Naive thymus-derived CD8-positive, alpha-beta T cell (primary cell): Measurements from ENCODE around the gene NDUFAF2. TPM values are rescaled to one million over a fixed set of nuclear protein-coding genes. Genes with fewer than 3 reads are reported as not detected.
"Not testable (repeated sequence)": the region's sequence is repeated elsewhere in the genome, so short reads cannot be mapped to it uniquely, and the experiment has no call there.

Experiments used
- ATAC-seq, 2 donors: fragments of 150-1000 bp; cut with Tn5 transposase in 1 of 2; sonication (Bioruptor Pico), chemical (Tn5 transposase) in 1 of 2; 1 replicate in 1 of 2; 2 replicates in 1 of 2; pipeline ENCODE4 v1.10.0; 2021; ENCODE audit warnings: mild to moderate bottlenecking in 2 of 2, moderate library complexity in 2 of 2
- POLR2A ChIA-PET: fragments of 350-600 bp; sonication (Branson Sonifier 250); formaldehyde crosslinking; loops from one replicate; lab custom pipeline; 2021; ENCODE audit warnings: antibody characterized with exemption; lab: Charles Lee
- DNase-seq, 10 donors: peaks; one replicate each; pipeline versions ENCODE4 v3.0.0 to v3.0.0-alpha.2; 2020 to 2022
- H3K27ac Mint-ChIP-seq, 10 donors: one replicate each; pipeline ENCODE4 v1.8.0; 2020 to 2022; ENCODE audit warnings: mild to moderate bottlenecking in 10 of 10, mixed read lengths in 10 of 10, moderate library complexity in 4 of 10, inconsistent platforms in 1 of 10
- H3K27me3 Mint-ChIP-seq, 5 donors: one replicate each; pipeline ENCODE4 v1.8.0; 2021 to 2022; ENCODE audit warnings: mixed read lengths in 5 of 5
- H3K36me3 Mint-ChIP-seq, 3 donors: one replicate each; pipeline ENCODE4 v1.8.0; 2020 to 2022; ENCODE audit warnings: mixed read lengths in 3 of 3, mild to moderate bottlenecking in 2 of 3, inconsistent platforms in 1 of 3
- H3K4me1 Mint-ChIP-seq, 4 donors: one replicate each; pipeline ENCODE4 v1.8.0; 2021 to 2022; ENCODE audit warnings: mixed read lengths in 4 of 4
- H3K4me3 Mint-ChIP-seq, 10 donors: one replicate each; pipeline ENCODE4 v1.8.0; 2020 to 2022; ENCODE audit warnings: mild to moderate bottlenecking in 10 of 10, mixed read lengths in 10 of 10, moderate library complexity in 6 of 10, inconsistent platforms in 1 of 10
- H3K9me3 Mint-ChIP-seq, 9 donors: one replicate each; pipeline ENCODE4 v1.8.0; 2020 to 2022; ENCODE audit warnings: mixed read lengths in 9 of 9, mild to moderate bottlenecking in 3 of 9, inconsistent platforms in 1 of 9, moderate library complexity in 1 of 9
- polyA plus RNA-seq, 3 donors: library from polyadenylated mRNA; unstranded; fragments of 300-500 nt; fragmentation: Illumina TruSeq; gene quantifications; one replicate each; pipeline ENCODE4 v1.2.3, GENCODE V29; 2021
- total RNA-seq, 8 experiments: library from RNA in 2 of 8; stranded (reverse) in 2 of 8; gene quantifications; one replicate each; pipeline ENCODE4 v1.2.3 and lab custom pipeline; 2021 to 2026

NDUFAF2 gene
- total and polyA plus RNA-seq, 5 experiments from 2014 or later: 19.5 to 43.9 (median 30.3) TPM

DNA sequence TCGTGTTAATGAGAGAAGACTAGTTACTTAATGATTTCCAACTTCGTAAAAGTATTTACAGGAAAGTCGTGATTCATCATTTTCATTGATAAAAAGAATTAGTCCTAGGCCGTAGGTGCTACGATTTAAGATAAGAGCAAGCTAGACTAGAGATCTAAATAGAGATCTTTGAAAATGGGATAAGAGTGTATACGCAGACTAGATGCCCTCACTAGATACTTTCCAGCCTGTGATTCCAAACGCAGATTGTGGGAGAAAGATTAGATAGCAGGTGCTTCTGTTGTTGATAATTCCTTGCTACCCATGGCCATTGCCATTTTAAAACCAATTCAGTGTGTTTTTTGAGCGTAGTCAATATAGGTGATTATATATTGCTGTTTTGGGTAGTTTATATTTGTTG lies 223.9 kb downstream of the NDUFAF2 start:
- no peak for DNase-seq
- peaks cover 0 to 4% (median 0%) of the 10 kb centered on the region in 9 donors for H3K9me3 Mint-ChIP-seq
- H3K4me1 Mint-ChIP-seq: peaks cover 0 to 3% (median 0%) of the 10 kb centered on the region in 4 donors
- ATAC-seq: no peak
- no peak overlapping the region for H3K4me3 Mint-ChIP-seq
- no peak overlapping the region for H3K27ac Mint-ChIP-seq
- no peaks in the 10 kb centered on the region for H3K36me3 Mint-ChIP-seq
- no peaks in the 10 kb centered on the region for H3K27me3 Mint-ChIP-seq
- POLR2A ChIA-PET: no interaction called here

DNA sequence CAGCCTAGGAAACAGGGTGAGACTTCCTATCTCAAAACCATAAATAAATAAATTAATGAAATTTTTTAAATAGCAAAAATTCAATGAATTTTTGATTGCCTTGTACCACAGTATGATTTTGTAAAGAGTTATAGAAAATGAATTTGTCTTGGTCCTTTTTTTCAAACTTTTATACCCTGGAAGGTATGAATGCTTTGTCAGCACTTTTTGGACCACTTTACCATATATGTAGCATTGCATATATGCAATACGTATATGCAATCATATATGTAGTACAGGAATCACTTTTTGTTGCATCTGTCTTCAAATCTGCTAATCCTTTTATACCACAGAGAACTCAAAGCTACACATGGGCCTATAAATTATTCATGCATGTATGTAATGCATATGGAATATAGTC lies 226.5 kb downstream of the NDUFAF2 start:
- Mint-ChIP-seq H3K9me3 (no peaks in the 10 kb centered on the region), H3K27ac (no peak overlapping the region), H3K4me1 (no peaks in the 10 kb centered on the region), H3K4me3 (no peak overlapping the region), H3K27me3 (peaks cover 0 to 1% (median 0%) of the 10 kb centered on the region in 5 donors), H3K36me3 (no peaks in the 10 kb centered on the region)
- POLR2A ChIA-PET: no interaction called here
- ATAC-seq: no peak
- no peak for DNase-seq

DNA sequence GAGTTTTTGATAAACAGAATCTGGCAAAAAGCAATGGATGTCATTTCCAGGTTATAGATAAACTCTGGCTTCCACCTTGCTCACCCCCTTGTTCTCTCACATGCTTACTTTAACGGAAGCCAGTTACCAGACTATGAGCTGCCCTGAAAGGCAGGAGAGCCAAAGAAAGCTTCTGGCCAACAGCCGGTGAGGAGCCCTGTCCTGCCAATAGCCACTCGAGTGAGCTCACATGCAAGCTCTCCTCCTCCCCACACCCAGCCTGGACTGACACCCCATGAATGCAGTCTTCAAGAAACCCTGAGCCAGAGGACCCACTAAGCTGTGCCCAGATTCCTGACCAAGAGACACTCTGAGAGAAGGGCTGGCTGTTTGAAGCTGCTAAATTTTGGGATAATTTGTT lies 231.6 kb downstream of the NDUFAF2 start:
- no peak overlapping the region for H3K27ac Mint-ChIP-seq
- H3K4me1 Mint-ChIP-seq: peaks cover 0 to 13% (median 0%) of the 10 kb centered on the region in 4 donors
- ATAC-seq: no peak
- no peak for DNase-seq
- no peaks in the 10 kb centered on the region for H3K9me3 Mint-ChIP-seq
- H3K4me3 Mint-ChIP-seq: no peak overlapping the region
- POLR2A ChIA-PET: no interaction called here
- H3K27me3 Mint-ChIP-seq: peaks cover 0 to 18% (median 1%) of the 10 kb centered on the region in 5 donors
- peaks cover 0 to 6% (median 0%) of the 10 kb centered on the region in 3 donors for H3K36me3 Mint-ChIP-seq

DNA sequence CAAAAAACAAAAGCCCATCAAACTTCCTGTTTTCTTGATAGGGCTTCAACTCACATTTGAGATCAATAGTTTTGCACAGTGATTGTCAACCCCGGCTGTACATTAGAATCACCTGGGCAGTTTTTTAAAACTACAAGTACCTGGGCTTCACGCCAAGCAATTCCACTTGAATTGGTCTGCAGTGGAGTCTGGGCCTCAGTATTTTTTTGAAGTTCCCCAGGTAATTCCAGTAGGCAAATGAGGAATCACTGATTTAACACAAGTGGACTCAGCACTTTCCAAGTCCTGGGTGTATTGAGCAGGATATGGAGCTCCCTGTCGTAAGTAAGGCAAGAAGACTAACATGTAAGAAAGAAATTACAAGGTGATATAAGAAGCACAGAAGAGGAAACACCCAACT lies 232.1 kb downstream of the NDUFAF2 start:
- no peak overlapping the region for H3K4me3 Mint-ChIP-seq

DNA sequence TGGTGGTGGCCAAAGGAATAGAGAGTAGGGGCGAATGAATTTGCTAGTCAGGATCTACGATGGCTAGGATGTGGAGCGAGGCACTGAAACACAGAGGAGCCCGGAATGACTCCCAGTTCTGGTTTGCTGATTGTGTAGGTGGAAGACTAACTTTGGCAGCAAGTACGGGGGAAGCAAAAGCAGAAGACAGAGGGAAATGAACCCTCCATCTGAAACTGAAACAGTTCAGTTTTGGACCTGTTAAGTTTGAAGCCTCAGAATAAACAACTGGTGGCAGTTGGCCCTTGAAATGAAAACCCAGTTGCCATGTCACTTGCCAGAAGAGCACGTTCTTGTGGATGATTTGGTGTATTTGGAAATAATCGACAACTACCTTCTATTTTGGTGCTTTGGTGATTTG lies 232.7 kb downstream of the NDUFAF2 start:
- Mint-ChIP-seq H3K27me3 (peaks cover 0 to 18% (median 1%) of the 10 kb centered on the region in 5 donors), H3K4me3 (no peak overlapping the region), H3K9me3 (no peaks in the 10 kb centered on the region), H3K4me1 (peaks cover 0 to 13% (median 4%) of the 10 kb centered on the region in 4 donors), H3K36me3 (peaks cover 0 to 6% (median 0%) of the 10 kb centered on the region in 3 donors), H3K27ac (peak overlapping the region in 1 of 10 donors; percentile 9)
- DNase-seq (no peak), ATAC-seq (no peak)
- POLR2A ChIA-PET: no interaction called here

More for the DNA sequence above, 232.1 kb downstream of the NDUFAF2 start:
- ATAC-seq (no peak), DNase-seq (no peak)
- peaks cover 0 to 18% (median 1%) of the 10 kb centered on the region in 5 donors for H3K27me3 Mint-ChIP-seq
- POLR2A ChIA-PET: no interaction called here
- H3K27ac Mint-ChIP-seq: peak overlapping the region in 1 of 10 donors; percentile 9
- H3K36me3 Mint-ChIP-seq: peaks cover 0 to 6% (median 0%) of the 10 kb centered on the region in 3 donors
- H3K9me3 Mint-ChIP-seq: no peaks in the 10 kb centered on the region
- H3K4me1 Mint-ChIP-seq: peaks cover 0 to 13% (median 0%) of the 10 kb centered on the region in 4 donors

DNA sequence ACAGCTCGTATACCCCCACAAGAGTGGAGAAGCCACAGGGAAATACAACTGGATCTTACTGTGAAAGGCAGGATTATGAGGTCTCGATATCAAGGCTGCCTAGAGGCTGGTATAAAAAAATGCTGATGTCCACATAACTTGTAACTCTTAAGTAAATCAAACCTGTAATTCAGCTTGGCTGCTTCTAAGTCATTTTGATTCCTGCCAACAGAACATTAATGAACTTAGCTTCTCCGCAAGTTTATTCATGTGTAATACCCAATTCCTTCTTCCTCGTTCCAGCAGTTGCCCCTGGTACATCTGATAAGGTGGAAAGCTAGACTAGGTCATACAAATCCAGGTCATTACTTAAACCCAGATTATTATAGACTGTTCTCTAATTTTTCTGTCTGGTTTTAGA lies 233.7 kb downstream of the NDUFAF2 start:
- H3K4me1 Mint-ChIP-seq: peaks cover 0 to 13% (median 6%) of the 10 kb centered on the region in 4 donors
- H3K4me3 Mint-ChIP-seq: no peak overlapping the region
- peaks cover 0 to 6% (median 0%) of the 10 kb centered on the region in 3 donors for H3K36me3 Mint-ChIP-seq
- POLR2A ChIA-PET: no interaction called here
- peaks cover 0 to 18% (median 1%) of the 10 kb centered on the region in 5 donors for H3K27me3 Mint-ChIP-seq
- no peaks in the 10 kb centered on the region for H3K9me3 Mint-ChIP-seq
- no peak for DNase-seq
- no peak overlapping the region for H3K27ac Mint-ChIP-seq
- no peak for ATAC-seq

DNA sequence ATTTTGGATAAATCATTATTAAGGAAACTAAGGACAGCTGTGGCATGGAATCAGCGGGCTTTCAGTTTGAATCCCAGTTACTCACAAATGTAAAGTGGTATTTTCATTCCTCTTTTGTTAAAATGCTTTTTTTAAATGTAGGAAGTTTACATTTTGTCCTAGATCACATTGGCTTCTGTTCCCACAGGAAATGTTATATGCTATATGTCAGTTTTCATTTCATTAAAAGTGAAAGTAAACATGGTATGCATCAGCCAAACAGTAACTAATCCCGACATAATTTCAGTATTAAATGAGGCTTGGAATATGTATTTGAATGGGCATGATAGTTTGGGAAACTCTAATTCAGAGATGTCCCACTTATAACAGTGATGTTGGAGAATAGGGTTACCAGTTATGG lies 235.9 kb downstream of the NDUFAF2 start:
- no peaks in the 10 kb centered on the region for H3K9me3 Mint-ChIP-seq
- ATAC-seq: no peak
- H3K36me3 Mint-ChIP-seq: peaks cover 0 to 6% (median 0%) of the 10 kb centered on the region in 3 donors
- POLR2A ChIA-PET: no interaction called here
- H3K27me3 Mint-ChIP-seq: peaks cover 0 to 18% (median 1%) of the 10 kb centered on the region in 5 donors
- peaks cover 0 to 13% (median 6%) of the 10 kb centered on the region in 4 donors for H3K4me1 Mint-ChIP-seq
- DNase-seq: no peak
- no peak overlapping the region for H3K4me3 Mint-ChIP-seq
- H3K27ac Mint-ChIP-seq: no peak overlapping the region

DNA sequence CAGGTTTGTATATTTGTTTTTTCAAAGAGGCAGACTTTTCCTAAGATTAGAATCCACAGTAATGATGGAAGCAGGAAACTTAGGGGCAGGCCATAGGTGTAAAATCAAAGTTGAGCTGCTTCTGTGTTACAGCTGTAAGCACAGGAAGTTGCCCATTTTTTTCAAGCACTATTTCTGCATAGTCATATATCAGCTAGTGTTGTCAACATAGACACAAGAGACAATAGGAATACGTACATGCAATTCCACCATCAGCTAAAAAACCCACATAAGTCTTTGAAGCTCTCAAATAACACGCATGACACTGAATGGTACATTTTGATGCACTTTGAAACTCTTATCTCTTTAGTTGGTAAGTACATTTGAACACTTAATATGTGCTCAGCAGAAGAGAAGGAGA lies 237.4 kb downstream of the NDUFAF2 start:
- DNase-seq: peak in 2 of 10 donors; percentile 18 to 27
- Mint-ChIP-seq H3K9me3 (peaks cover 0 to 8% (median 0%) of the 10 kb centered on the region in 9 donors), H3K27me3 (peaks cover 0 to 18% (median 5%) of the 10 kb centered on the region in 5 donors), H3K27ac (no peak overlapping the region), H3K4me1 (peaks cover 0 to 11% (median 6%) of the 10 kb centered on the region in 4 donors), H3K4me3 (no peak overlapping the region), H3K36me3 (peaks cover 0 to 8% (median 5%) of the 10 kb centered on the region in 3 donors)
- POLR2A ChIA-PET: interaction anchor here (0.7 to 1.3 kb wide), 2 partner anchors 149 to 158 kb away, joined by 3 to 4 read pairs; partner anchors contain the start of gene ZSWIM6
- ATAC-seq: peak in 1 of 2 donors; percentile 65

DNA sequence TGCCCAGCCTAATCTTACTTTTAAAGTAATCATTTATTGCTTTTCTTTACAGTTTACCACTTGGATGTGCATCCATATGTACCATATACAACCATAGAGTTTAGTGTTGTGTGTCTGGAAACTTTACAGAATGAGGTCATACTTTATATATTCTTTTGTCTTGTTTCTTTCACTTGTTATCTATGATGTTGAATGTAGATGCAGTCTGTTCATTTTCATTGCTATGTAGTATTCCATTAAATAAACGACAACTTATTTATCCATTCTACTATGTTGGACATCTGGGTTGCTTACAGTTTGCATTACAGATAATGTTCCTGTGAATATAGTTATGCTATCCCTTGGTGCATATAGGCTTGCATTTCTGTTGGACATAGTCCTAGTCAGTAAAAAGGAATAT lies 238.5 kb downstream of the NDUFAF2 start:
- POLR2A ChIA-PET: interaction anchor here (1.3 kb wide), 1 partner anchor 148 kb away, joined by 3 read pairs; the partner anchor contains the start of gene ZSWIM6
- peak overlapping the region in 1 of 10 donors; percentile 39 for H3K27ac Mint-ChIP-seq

DNA sequence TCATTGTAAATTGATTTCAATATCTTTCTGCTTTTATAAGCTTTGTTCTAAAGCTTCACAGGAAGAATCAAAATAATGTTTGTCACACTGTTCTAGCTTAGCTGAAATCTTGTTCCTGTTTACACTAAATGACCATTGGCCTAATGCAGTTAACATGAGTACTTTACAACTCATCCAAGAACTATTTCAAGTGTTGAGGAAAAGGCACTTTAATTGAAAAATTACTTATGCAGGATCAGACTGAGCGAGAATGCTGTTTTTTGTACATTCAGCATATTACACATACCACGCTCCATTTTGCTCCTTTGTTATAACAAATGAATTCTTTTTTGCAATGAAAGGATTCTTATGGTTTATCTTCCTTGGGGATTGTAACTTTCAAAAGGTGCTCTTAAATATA lies 239.7 kb downstream of the NDUFAF2 start:
- POLR2A ChIA-PET: no interaction called here
- Mint-ChIP-seq H3K4me1 (peaks cover 0 to 8% (median 5%) of the 10 kb centered on the region in 4 donors), H3K27me3 (peaks cover 3 to 24% (median 5%) of the 10 kb centered on the region in 5 donors), H3K4me3 (no peak overlapping the region), H3K9me3 (peaks cover 0 to 11% (median 0%) of the 10 kb centered on the region in 9 donors), H3K36me3 (peaks cover 0 to 7% (median 7%) of the 10 kb centered on the region in 3 donors), H3K27ac (no peak overlapping the region)
- DNase-seq (no peak), ATAC-seq (no peak)

More for the DNA sequence above, 238.5 kb downstream of the NDUFAF2 start:
- no peak for DNase-seq
- Mint-ChIP-seq H3K4me1 (peaks cover 0 to 8% (median 5%) of the 10 kb centered on the region in 4 donors), H3K4me3 (no peak overlapping the region), H3K36me3 (peaks cover 0 to 7% (median 7%) of the 10 kb centered on the region in 3 donors), H3K9me3 (peaks cover 0 to 11% (median 0%) of the 10 kb centered on the region in 9 donors), H3K27me3 (peaks cover 0 to 27% (median 6%) of the 10 kb centered on the region in 5 donors)
- ATAC-seq: no peak

DNA sequence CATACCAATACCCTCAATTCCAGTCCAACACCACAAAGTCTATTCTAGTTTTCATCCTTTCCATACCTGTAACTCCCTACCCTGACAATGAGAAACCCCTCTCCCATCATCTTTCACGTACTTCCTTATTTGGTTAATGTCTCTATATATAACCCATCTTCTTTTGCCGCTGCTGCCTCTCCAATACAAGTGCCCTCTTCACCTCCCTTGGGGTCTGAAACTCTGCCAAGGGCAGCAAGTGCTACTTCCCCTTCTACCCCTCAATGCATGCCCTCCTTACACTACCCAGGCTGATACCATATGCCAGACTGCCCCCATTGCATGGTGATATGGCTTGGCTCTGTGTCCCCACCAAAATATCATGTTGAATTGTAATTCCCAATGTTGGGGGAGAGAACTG lies 241.6 kb downstream of the NDUFAF2 start:
- Mint-ChIP-seq H3K4me1 (peaks cover 0 to 8% (median 2%) of the 10 kb centered on the region in 4 donors), H3K27me3 (peaks cover 5 to 33% (median 14%) of the 10 kb centered on the region in 5 donors), H3K9me3 (peaks cover 0 to 11% (median under 1%) of the 10 kb centered on the region in 9 donors), H3K36me3 (peaks cover 0 to 7% (median 7%) of the 10 kb centered on the region in 3 donors), H3K4me3 (no peak overlapping the region), H3K27ac (no peak overlapping the region)
- POLR2A ChIA-PET: no interaction called here
- ATAC-seq (no peak), DNase-seq (no peak)

DNA sequence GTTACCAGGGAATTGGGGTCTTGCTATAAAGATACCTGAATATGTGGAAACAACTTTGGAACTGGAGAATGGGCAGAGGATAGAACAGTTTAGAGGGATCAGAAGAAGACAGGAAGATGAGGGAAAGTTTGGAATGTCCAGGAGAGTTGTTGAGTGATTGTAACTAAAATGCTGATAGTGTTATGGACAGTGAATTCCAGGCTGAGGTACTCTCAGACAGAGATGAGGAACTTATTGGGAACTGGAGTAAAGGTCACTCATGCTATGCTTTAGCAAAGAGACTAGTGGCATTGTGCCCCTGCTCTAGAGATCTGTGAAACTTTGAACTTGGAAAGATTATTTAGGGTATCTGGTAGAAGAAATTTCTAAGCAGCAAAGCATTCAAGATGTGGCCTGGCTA lies 242.3 kb downstream of the NDUFAF2 start:
- ATAC-seq, DNase-seq, H3K27ac Mint-ChIP-seq, H3K4me3 Mint-ChIP-seq, POLR2A ChIA-PET, H3K4me1 Mint-ChIP-seq: not testable (repeated sequence)
- Mint-ChIP-seq H3K27me3 (peaks cover 5 to 33% (median 14%) of the 10 kb centered on the region in 5 donors), H3K36me3 (peaks cover 0 to 11% (median 7%) of the 10 kb centered on the region in 3 donors), H3K9me3 (peaks cover 0 to 12% (median 2%) of the 10 kb centered on the region in 9 donors)

DNA sequence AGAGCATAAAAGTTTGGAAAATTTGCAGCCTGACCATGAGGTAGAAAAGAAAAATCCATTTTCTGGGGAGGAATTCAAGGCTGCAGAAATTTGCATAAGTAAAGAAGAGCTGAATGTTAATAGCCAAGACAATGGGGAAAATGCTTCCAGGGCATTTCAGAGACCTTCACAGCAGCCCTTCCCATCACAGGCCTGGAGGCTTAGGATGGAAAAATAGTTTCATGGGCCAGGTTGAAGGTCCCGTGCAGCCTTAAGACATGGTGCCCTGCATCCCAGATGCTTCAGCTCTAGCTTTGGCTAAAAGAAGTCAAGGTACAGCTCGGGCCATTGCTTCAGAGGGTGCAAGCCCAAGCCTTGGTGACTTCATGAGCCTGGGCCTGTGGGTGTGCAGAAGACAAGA lies 242.8 kb downstream of the NDUFAF2 start:
- H3K4me3 Mint-ChIP-seq, POLR2A ChIA-PET, H3K27ac Mint-ChIP-seq, H3K4me1 Mint-ChIP-seq, ATAC-seq, DNase-seq: not testable (repeated sequence)
- peaks cover 0 to 11% (median 7%) of the 10 kb centered on the region in 3 donors for H3K36me3 Mint-ChIP-seq
- peaks cover 5 to 33% (median 14%) of the 10 kb centered on the region in 5 donors for H3K27me3 Mint-ChIP-seq
- H3K9me3 Mint-ChIP-seq: peaks cover 0 to 12% (median 2%) of the 10 kb centered on the region in 9 donors
